GM12801 (cell line): ENCODE data around the gene SYNJ2.

ENCODE experiments used
- TF ChIP-seq, protein P1 (sequence below): IDR thresholded peaks from one replicate; pipeline ENCODE4 v1.5.1; 2011; ENCODE audit warnings: control low read depth; ENCODE audit not compliant: insufficient read length; ENCODE audit errors: extremely low read depth

SYNJ2 gene, protein sequence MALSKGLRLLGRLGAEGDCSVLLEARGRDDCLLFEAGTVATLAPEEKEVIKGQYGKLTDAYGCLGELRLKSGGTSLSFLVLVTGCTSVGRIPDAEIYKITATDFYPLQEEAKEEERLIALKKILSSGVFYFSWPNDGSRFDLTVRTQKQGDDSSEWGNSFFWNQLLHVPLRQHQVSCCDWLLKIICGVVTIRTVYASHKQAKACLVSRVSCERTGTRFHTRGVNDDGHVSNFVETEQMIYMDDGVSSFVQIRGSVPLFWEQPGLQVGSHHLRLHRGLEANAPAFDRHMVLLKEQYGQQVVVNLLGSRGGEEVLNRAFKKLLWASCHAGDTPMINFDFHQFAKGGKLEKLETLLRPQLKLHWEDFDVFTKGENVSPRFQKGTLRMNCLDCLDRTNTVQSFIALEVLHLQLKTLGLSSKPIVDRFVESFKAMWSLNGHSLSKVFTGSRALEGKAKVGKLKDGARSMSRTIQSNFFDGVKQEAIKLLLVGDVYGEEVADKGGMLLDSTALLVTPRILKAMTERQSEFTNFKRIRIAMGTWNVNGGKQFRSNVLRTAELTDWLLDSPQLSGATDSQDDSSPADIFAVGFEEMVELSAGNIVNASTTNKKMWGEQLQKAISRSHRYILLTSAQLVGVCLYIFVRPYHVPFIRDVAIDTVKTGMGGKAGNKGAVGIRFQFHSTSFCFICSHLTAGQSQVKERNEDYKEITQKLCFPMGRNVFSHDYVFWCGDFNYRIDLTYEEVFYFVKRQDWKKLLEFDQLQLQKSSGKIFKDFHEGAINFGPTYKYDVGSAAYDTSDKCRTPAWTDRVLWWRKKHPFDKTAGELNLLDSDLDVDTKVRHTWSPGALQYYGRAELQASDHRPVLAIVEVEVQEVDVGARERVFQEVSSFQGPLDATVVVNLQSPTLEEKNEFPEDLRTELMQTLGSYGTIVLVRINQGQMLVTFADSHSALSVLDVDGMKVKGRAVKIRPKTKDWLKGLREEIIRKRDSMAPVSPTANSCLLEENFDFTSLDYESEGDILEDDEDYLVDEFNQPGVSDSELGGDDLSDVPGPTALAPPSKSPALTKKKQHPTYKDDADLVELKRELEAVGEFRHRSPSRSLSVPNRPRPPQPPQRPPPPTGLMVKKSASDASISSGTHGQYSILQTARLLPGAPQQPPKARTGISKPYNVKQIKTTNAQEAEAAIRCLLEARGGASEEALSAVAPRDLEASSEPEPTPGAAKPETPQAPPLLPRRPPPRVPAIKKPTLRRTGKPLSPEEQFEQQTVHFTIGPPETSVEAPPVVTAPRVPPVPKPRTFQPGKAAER (N-terminal part only)

DNA sequence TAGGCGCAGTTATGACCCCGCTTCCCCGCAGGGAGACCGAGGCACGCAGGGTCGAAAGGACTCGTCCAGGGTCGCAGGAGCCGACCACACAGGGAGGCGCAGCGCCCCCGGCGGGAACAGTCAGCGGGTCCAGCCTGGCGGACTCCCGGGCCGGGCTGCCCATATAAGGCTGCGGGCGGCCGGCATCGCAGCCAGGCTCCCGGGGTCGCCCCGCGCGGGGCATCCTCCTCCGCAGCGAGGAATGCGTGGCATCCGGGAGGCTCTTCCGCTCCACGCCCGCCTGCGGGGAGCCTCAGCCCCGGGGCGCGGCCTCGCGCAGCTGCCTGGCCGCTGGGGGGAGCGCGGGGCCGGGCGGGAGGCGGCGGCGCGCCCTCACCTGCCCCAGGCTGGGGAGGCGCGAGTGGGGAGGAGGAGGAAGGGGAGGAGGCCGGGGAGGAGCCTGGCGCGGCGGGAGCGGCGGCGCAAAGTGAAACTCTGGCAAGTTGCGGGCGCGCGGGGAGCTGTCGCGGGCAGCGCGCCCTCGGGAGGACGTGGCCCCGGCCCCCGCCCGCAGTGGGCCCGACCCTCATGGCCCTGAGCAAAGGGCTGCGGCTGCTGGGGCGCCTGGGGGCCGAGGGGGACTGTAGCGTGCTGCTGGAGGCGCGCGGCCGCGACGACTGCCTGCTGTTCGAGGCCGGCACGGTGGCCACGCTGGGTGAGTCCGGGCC, at the start of gene SYNJ2:
Gene SYNJ2, plus strand, starts transcription at position 469 of the 707 bp plus-strand sequence. Its CDS starts 99 bp downstream, at position 568.
- TF ChIP-seq, protein P1, sequence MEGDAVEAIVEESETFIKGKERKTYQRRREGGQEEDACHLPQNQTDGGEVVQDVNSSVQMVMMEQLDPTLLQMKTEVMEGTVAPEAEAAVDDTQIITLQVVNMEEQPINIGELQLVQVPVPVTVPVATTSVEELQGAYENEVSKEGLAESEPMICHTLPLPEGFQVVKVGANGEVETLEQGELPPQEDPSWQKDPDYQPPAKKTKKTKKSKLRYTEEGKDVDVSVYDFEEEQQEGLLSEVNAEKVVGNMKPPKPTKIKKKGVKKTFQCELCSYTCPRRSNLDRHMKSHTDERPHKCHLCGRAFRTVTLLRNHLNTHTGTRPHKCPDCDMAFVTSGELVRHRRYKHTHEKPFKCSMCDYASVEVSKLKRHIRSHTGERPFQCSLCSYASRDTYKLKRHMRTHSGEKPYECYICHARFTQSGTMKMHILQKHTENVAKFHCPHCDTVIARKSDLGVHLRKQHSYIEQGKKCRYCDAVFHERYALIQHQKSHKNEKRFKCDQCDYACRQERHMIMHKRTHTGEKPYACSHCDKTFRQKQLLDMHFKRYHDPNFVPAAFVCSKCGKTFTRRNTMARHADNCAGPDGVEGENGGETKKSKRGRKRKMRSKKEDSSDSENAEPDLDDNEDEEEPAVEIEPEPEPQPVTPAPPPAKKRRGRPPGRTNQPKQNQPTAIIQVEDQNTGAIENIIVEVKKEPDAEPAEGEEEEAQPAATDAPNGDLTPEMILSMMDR: no peak

GRCh38 chr6:157935786-157936185, 45.9 kb upstream of the SYNJ2 start:
- TF ChIP-seq, protein P1: no peak

DNA sequence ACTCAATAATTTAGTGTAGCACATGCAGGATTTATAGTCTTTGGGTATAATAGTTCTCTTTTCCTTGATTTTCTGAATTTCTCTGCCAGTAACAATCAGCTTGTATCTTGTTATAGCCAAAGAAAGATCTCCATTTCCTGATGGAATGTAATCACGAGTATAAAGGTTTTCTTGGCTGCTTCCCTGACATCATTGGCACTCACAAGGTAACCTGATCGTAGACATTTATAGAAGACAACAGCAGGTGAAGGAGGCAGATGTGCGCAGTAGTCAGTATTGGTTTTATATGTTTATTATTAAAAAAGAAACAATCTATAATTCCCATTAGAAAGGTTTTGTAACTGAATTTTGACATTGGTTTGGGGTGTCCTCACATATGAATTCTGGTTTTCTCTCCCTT, 44.3 kb upstream of the SYNJ2 start:
- TF ChIP-seq, protein P1: no peak

DNA sequence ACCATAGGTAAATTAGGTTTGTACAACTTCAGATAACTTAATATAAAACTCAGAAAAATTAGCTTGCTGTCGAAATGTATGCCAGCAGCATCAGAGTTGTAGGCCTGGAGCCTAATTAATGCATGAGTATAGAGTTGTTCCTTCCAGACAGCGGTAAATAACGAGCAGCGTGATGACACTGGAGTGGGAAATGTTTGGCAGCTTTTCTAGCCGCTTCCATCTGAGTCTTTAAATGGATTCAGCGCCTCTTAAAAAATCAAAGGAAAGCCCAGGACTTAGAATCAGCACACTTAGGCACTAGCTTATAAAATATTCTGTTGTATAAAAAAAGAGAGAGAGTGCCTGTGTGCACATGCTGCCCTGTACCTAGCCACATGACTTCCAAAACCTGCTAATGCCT, 43.7 kb upstream of the SYNJ2 start:
- TF ChIP-seq, protein P1: no peak

- TF ChIP-seq, protein P1: no peak
Observed at GRCh38 chr6:157941101-157941863, 40.4 kb upstream of the SYNJ2 start.

DNA sequence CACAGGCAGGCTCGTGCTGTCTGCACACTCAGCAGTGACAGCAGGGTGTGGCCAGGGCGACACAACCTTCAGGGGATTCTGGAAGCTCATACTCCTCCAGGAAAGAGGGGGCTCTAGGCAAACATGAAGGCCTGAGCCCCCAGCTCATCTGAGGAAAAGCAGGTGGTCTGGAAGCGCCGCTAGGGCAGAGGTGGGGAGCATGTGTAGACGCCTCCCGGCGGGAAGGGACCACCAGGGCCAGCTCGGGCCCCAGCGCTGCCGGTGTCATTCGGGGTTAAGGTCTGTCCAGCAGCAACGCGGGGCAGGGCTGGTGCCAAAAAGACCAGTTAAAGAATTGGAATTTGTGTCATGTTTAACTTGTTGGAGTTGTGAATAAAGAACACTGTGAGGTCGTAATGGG, 39.3 kb upstream of the SYNJ2 start:
- TF ChIP-seq, protein P1: no peak
